ENCODE results near the gene NRCAM.

NRCAM gene

GRCh38 chr7:108202743-108203142, 253.5 kb downstream of the NRCAM start:
- DNase-seq (ENCODE audit: low spot score), result no peak

- no peak for DNase-seq (ENCODE audit: low spot score)
These were observed 254.5 kb downstream of the NRCAM start for GRCh38 chr7:108201766-108202165.

DNA sequence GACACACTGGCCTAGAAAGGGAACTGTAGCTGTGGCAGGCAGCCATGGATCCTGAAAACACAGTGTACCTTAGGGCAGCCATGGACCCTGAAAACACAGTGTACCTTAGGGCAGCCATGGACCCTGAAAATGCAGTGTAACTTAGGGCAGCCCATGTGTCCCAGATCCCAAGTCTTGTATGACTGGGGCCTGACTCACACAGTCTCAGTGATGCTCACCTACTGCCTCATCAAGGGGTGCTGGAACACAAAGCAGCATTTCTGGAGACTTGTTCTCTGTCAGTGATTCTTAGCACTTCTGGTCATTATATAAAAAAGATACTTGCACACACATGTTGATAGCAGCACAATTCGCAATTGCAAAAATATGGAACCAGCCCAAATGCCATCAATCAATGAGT, 255.9 kb downstream of the NRCAM start:
- DNase-seq (ENCODE audit: low spot score), result no peak

- no peak for DNase-seq (ENCODE audit: low spot score)
These were observed 258.7 kb downstream of the NRCAM start for GRCh38 chr7:108197371-108198091.

GRCh38 chr7:108196004-108196403, 260.2 kb downstream of the NRCAM start:
- peak; percentile 5 for DNase-seq (ENCODE audit: low spot score)

GRCh38 chr7:108193594-108194498, 262.4 kb downstream of the NRCAM start:
- no peak for DNase-seq (ENCODE audit: low spot score)

GRCh38 chr7:108190891-108191290, 265.3 kb downstream of the NRCAM start:
- DNase-seq (ENCODE audit: low spot score), result no peak

- DNase-seq (ENCODE audit: low spot score), result no peak
These were observed 266.4 kb downstream of the NRCAM start for GRCh38 chr7:108189733-108190388.

- DNase-seq (ENCODE audit: low spot score), result no peak
These were observed 267.5 kb downstream of the NRCAM start for GRCh38 chr7:108188724-108189123.

- peak; percentile 30 for DNase-seq (ENCODE audit: low spot score)
These were observed 274.9 kb downstream of the NRCAM start for GRCh38 chr7:108181073-108181985.

DNA sequence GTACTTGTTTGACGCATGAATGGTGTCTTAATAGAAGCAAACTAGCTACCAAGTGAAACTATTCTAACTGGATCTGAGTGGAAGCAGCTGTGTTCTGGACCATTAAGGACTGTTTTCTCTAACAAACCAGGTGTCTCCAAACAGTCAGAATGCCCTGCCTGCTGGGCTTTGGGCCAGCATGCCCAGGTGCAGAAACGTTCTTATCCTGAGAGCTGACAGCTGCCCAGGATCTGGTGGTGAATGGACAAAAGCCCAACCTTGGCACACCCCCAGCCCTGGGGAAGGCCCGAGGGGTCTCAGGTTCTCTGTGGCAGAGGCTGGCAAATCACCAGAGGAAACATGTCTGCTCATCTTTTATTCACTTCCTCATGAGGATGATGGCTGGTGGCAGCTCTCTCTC, 277.8 kb downstream of the NRCAM start:
- no peak for DNase-seq (ENCODE audit: low spot score)

DNA sequence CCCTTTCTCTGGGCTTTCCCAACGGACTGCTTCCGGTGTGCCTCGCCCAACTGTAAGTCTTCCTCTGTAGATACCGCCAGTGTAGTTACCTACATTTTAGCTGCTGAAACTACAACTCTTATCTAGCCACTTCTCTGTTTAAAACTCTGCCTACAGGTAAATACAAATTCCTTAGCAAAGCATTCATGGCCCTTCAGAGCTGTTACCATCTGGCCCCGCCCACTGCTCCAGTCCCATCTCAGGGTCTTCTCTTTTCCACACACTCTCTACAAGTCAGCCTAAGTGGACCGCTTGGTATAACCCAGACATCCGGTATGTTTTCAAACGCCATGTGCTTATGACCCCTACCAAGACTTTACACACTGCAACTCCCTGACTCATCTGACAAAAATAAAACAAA, 285.1 kb downstream of the NRCAM start:
- DNase-seq (ENCODE audit: low spot score), result no peak

GRCh38 chr7:108170251-108170650, 286.0 kb downstream of the NRCAM start:
- DNase-seq (ENCODE audit: low spot score), result no peak

GRCh38 chr7:108167460-108167859, 288.8 kb downstream of the NRCAM start:
- peak; percentile 15 for DNase-seq (ENCODE audit: low spot score)

- DNase-seq (ENCODE audit: low spot score), result no peak
These were observed 289.5 kb downstream of the NRCAM start for GRCh38 chr7:108166687-108167086.

DNA sequence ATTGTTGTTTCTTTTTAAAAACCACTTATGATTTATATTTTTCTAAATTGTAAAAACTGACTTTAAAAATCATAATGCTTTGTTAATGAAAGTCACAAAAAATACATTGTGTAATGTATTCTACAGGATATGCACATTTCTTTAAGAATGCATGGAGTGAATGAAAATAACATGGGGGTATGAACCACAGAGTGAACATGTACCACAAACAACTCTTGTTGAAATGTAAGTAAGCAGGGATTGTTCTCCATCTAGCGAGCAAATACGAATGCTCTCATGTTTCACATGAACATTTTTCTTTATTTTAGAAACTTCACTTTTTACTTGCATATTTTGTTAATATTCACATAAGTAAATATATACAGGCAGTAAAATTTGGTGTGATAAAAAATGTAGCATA, 290.5 kb downstream of the NRCAM start:
- DNase-seq (ENCODE audit: low spot score), result no peak

GRCh38 chr7:108164946-108165345, 291.3 kb downstream of the NRCAM start:
- DNase-seq (ENCODE audit: low spot score), result no peak

DNA sequence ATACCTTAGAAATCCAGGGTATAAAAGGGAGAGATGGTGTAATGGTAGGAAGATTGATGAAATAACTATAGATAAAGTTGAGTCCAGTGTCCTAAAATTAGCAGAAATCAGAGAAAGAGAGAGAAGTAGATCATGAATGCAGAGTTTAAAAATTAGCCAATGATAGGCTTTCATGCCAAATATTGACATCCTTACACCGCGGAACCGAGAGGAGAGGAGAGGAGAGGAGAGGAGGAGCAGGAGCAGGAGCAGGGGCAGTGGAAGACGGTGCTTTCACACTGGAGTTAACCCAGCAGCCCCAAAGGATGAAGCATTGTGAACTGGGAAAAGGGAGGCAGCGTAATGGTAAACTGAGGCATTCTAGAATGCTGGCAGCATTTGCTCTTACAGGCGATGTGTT, 291.9 kb downstream of the NRCAM start:
- DNase-seq (ENCODE audit: low spot score), result no peak

- DNase-seq (ENCODE audit: low spot score), result no peak
These were observed 297.5 kb downstream of the NRCAM start for GRCh38 chr7:108158776-108159175.

- no peak for DNase-seq (ENCODE audit: low spot score)
These were observed 298.5 kb downstream of the NRCAM start for GRCh38 chr7:108157606-108158335.

Data from hepatic stellate cell (primary cell).